GM12873 (cell line): ENCODE data around the gene ATP2A3.
A peak's percentile ranks its signal among the peaks of the same experiment; 100 is the strongest.

Experiments
- CTCF ChIP-seq: IDR thresholded peaks from 2 replicates; pipeline ENCODE4 v1.5.1; 2012; ENCODE audit warnings: low read depth, mild to moderate bottlenecking, moderate library complexity, low read length, control low read depth; ENCODE audit not compliant: insufficient read depth; ENCODE audit errors: missing control alignments

ATP2A3 gene

DNA sequence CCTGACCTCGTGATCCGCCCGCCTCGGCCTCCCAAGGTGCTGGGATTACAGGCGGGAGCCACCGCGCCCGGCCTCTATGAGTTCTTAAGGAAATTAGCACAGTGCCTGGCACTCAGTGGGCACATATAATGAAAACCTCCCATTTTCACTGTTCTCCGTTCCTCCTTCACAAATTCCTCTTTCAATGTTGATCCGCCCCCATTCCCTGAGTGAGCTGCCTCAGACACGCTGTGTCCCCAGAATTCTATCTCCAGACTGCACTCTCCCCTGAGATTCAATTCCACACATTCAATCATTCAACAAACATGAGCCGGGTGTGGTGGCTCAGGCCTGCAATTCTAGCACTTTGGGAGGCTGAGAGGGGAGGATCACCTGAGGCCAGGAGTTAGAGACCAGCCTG is 55.0 kb downstream of the ATP2A3 start:
- no peak for TF ChIP-seq CTCF

DNA sequence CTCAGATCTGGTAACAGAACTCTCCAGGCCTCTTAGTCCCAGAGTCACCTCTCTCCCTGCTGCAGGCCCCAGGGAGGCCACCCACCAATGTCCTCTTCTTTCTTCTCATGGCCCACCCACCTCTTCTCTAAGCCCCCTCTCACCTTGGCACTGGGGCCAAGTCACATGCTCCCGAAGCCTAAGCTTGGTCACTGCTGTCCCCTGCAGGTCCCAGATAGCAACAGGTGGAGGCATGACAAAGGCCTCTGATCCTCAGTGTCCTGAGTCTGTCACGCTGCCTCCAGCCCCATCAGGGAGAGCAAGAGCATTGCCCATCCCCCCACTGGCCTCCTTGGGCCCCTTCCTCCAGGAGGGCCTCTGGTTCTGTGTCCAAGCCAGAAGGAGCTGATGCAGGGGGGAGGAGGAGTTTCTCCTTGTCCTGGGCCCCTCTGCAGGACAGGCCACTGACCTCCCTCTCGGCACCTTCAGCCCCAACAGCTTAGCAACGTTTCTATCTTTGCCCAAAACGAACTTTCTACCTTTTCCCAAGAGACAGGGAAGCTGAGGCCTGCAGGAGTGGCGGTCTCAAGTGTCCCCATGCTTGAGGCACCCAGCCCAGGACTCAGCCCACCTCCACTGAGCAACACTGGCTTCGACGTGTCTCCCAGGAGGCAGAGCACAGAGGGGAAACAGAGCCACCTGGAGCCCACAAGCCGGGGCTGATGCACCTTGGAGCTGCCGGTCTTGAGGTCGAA is 56.6 kb downstream of the ATP2A3 start:
- peak; percentile 40 for TF ChIP-seq CTCF

GRCh38 chr17:3906881-3907280 is 57.4 kb downstream of the ATP2A3 start:
- TF ChIP-seq CTCF, result no peak

GRCh38 chr17:3905017-3905520 is 59.2 kb downstream of the ATP2A3 start:
- TF ChIP-seq CTCF, result no peak

DNA sequence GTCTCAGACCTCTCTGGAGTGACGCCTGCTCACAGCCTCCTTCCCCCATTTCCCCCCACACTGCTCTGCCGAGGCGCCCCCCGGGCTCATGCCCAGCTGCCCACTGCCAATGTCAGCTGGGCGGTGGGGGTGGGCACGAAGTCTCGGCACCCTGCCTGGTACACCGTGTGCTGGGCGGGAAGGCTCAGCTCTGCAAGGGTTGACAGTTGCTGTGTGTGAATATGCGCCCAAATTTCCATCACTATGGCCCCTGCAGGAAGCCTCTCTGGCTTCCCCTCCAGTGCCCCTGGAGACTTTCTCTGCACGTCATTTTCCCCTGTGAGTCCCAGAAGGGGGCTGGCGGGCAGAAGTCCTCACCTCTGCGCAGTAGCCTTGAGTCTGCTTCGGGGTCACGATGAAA is 59.7 kb downstream of the ATP2A3 start:
- TF ChIP-seq CTCF, result no peak

DNA sequence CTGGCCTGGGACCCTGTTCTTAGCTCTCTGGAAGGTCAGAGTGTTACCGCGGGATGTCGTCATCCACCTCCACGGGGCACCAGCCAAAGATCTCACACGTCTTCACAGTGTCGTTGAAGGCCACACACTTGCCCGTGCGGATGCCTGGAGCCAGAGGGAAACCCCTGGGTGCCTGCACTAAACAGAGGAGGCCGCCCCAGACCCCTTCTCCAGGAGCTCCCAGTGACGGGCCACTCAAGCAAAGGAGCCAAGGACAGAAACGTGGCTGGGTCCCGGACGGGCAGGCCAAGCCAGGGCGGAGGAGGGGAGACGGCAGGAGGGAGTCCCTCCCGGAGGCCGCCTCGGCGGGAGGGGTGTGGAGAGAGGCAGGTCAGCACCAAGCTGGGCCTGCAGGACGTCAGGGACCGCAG is 60.4 kb downstream of the ATP2A3 start:
- no peak for TF ChIP-seq CTCF

DNA sequence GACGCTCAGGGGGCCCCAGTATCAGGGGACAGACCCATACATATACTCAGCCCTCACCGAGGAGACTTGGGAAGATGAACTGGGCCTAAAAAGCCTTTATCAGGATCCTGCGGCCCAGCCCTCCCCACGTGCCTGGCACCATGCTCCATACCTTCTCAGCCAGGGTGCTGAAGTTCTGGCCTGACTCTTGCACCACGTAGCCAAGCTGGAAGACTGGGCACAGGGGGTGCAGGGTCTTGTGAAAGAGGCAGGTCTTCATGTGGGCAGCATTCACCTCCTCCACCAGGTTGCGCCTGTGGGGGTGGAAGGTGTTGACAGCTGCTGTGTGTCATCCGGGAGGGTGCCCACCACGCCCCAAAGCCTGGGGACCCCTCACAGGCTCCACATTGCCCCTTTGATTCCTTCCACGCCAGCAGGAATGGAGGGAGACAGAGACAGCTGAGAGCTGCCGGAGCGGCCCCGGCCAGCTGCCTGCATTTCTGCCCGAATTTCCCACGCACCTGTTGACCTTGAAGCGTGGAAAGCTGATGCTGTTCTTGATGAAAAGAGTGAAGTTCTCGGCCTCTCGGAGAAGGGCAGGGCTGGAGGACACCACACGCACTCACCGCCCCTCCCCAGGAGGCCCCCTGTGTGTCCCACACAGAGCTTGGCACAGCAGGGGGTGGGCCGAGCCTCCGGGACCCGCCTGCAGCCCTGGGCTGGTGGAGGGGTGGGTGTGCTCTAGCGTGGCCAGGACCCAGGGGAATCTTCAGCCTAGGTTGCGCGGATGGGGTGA is 61.0 kb downstream of the ATP2A3 start:
- no peak for TF ChIP-seq CTCF
